GM19351 (cell line): ENCODE measurements around the gene SDC1.
"Not testable (repeated sequence)": the region's sequence is repeated elsewhere in the genome, so short reads cannot be mapped to it uniquely, and the experiment has no call there.

Source experiments
- ATAC-seq: cut with Tn5 transposase; IDR thresholded peaks from one replicate; pipeline ENCODE4 v1.9.1; 2021; ENCODE audit warnings: mild to moderate bottlenecking, moderate library complexity; ENCODE audit not compliant: unreplicated experiment

The SDC1 gene

GRCh38 chr2:20224716-20225293 is at the start of gene SDC1:
Gene SDC1, minus strand, starts transcription at chr2:20225130. Its CDS starts 263 bp downstream, at chr2:20224867.
- peak; percentile 19 for ATAC-seq

GRCh38 chr2:20273042-20273441 is 48.1 kb upstream of the SDC1 start:
- no peak for ATAC-seq

GRCh38 chr2:20268317-20268716 is 43.4 kb upstream of the SDC1 start:
- not testable (repeated sequence) for ATAC-seq

GRCh38 chr2:20267529-20267928 is 42.6 kb upstream of the SDC1 start:
- no peak for ATAC-seq

GRCh38 chr2:20264629-20265028 is 39.7 kb upstream of the SDC1 start:
- ATAC-seq: no peak

GRCh38 chr2:20257411-20257810 is 32.5 kb upstream of the SDC1 start:
- ATAC-seq: no peak

- ATAC-seq: no peak
Observed at GRCh38 chr2:20254731-20255130, 29.8 kb upstream of the SDC1 start.

- no peak for ATAC-seq
Observed at GRCh38 chr2:20250436-20250835, 25.5 kb upstream of the SDC1 start.

- no peak for ATAC-seq
Observed at GRCh38 chr2:20249170-20249569, 24.2 kb upstream of the SDC1 start.

- no peak for ATAC-seq
Observed at GRCh38 chr2:20247084-20247483, 22.2 kb upstream of the SDC1 start.

GRCh38 chr2:20243637-20244036 is 18.7 kb upstream of the SDC1 start:
- ATAC-seq: not testable (repeated sequence)

- ATAC-seq: peak; percentile 38
Observed at GRCh38 chr2:20242727-20243377, 17.9 kb upstream of the SDC1 start.

GRCh38 chr2:20241973-20242726 is 17.2 kb upstream of the SDC1 start:
- ATAC-seq: no peak

GRCh38 chr2:20240291-20240690 is 15.4 kb upstream of the SDC1 start:
- ATAC-seq: not testable (repeated sequence)

- ATAC-seq: no peak
Observed at GRCh38 chr2:20236496-20236895, 11.6 kb upstream of the SDC1 start.

GRCh38 chr2:20235655-20236305 is 10.8 kb upstream of the SDC1 start:
- ATAC-seq: no peak

- not testable (repeated sequence) for ATAC-seq
Observed at GRCh38 chr2:20234597-20234996, 9.7 kb upstream of the SDC1 start.

GRCh38 chr2:20232837-20233207 is 7.9 kb upstream of the SDC1 start:
- no peak for ATAC-seq

- no peak for ATAC-seq
Observed at GRCh38 chr2:20231598-20232026, 6.7 kb upstream of the SDC1 start.

- ATAC-seq: no peak
Observed at GRCh38 chr2:20231159-20231558, 6.2 kb upstream of the SDC1 start.

- no peak for ATAC-seq
Observed at GRCh38 chr2:20230114-20230425, 5.1 kb upstream of the SDC1 start.
